Hematopoietic multipotent progenitor cell treated with erythropoietin and hydrocortisone succinate and interleukin-3 and kit ligand, for 8 days (in vitro differentiated cells): ENCODE results near the gene EPHB4.
"Not testable (repeated sequence)": the region's sequence is repeated elsewhere in the genome, so short reads cannot be mapped to it uniquely, and the experiment has no call there.

ENCODE experiments used
- DNase-seq: peaks from one replicate; pipeline ENCODE4 v3.0.0-alpha.2; 2015

The EPHB4 gene

GRCh38 chr7:100827330-100828226 is at the start of gene EPHB4:
Gene EPHB4, minus strand, starts transcription at chr7:100827523. Its CDS starts 493 bp downstream, at chr7:100827030.
- peak; percentile 90 for DNase-seq

- DNase-seq, result peak; percentile 46
Observed at GRCh38 chr7:100875356-100875751, 48.0 kb upstream of the EPHB4 start.

GRCh38 chr7:100874577-100875355 is 47.4 kb upstream of the EPHB4 start, which contains the start of gene SRRT:
Gene SRRT, plus strand, starts transcription at chr7:100875103. Its CDS starts 488 bp downstream, at chr7:100875591.
- DNase-seq, result peak; percentile 99

GRCh38 chr7:100874300-100874576 is 46.9 kb upstream of the EPHB4 start:
- no peak for DNase-seq

DNA sequence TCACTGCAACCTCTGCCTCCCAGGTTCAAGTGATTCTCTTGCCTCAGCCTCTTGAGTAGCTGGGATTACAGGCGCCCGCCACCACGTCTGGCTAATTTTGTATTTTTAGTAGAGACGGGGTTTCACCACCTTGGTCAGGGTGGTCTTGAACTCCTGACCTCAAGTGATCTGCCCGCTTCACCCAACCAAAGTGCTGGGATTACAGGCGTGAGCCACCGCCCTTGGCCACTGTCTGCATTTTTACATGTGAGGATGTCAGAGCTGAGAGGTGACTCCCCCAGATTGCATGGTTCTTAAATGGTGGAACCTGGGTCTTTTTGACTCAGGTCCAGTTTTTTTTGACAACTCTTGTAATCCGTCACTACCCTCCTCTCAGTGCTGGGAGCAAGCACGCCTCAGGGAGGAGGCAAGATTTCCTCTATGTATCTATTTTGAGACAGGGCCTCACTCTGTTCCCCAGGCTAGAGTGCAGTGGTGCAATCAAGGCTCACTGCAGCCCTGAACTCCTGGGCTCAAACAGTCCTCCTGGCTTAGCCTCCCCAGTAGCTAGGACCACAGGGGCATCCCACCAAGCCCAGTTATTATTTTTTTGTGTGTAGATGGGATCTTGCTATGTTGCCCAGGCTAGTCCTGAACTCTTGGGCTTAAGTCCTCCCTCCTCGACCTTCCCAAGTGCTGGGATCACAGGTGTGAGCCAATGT is 46.4 kb upstream of the EPHB4 start:
- DNase-seq, result no peak

DNA sequence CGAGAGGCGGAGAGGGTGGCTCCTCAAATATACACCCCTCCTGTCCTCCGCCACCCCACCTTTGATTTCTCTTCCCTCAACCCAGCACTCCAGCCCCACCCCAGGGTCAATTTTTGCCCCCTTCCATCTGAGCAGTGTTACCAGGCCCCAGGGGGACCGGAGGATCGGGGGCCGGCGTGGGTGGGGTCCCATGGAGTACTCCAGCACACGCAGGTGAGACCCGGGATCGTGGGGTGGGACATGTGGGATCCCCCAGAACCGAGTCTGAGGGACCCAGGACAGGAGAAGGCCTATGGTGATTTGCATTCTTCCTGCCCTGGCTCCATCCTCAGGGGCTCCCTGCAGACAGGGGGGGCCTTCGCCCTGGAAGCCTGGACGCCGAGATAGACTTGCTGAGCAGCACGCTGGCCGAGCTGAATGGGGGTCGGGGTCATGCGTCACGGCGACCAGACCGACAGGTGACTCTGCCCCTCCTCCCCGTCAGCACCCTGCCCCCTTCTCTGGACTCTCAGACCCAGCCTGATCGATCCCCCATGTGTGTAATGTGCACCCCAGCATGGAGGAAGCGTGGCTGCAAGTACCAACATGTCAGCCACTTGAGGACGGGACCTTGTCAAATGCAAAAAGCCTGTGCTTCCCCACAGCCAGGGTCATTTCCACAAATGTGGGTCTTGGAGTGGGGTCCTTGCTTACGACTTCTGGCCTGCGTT is 40.6 kb upstream of the EPHB4 start:
- DNase-seq, result no peak

DNA sequence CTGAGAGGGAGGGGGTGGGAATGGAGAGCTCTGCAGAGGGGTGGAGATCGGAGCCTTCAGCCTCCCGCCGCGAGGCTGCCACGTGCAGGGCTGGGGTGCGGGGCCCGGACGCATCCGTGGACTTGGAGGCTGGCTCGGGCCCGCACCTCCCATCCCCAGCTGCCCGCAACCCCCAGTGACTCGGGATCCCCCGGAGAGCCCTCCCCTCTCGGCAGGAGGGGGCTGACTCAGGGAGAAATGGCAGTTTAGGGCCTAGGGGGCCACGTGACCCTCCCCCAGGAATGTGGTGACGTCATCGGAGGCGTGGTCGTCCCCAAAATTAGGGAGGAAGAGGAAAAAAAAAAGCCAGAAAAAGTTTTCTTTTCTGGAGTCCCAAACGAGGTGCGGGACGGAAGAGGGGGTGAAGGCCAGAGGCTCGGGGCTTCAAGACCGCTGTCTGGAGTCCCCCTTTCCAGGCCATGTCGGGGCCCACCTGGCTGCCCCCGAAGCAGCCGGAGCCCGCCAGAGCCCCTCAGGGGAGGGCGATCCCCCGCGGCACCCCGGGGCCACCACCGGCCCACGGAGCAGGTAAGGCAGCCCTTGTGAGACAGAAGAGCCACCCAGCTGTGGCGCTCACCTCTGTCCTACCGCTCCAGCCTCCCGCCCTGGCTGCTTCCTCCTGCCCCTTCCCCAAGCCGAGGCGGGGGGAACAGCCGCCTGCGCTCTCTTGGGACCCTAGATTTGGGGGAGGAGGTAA is 39.9 kb upstream of the EPHB4 start, which contains the start of gene TRIP6:
TRIP6 (plus strand) TSS at position 348 of the 736 bp plus-strand sequence; CDS start at position 459, 111 bp downstream.
- peak; percentile 93 for DNase-seq

GRCh38 chr7:100866729-100867039 is 39.4 kb upstream of the EPHB4 start:
- no peak for DNase-seq

- DNase-seq, result peak; percentile 86
Observed at GRCh38 chr7:100865938-100866728, 38.8 kb upstream of the EPHB4 start.

DNA sequence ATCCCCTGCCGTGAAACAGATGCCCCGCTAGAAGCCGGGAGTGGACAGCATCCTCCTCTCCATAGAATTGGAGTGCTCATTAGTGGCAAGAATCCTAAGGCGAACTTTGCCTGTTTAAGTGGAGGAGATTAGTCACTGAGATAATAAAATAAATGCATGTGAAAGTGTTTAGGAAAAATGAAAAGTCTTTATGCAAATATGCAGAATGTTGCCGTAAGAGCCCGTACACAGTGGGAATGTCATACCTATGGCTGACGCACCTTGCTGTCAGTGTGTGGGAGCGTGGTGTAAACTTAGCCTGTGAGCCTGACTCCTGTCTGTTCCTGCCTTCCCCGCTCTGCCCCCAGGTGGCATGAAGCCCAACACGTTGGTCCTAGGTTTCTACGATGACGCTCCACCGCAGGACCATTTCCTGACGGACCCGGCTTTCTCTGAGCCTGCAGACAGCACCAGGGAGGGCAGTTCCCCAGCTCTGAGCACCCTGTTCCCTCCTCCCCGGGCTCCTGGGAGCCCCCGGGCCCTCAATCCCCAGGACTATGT is 38.1 kb upstream of the EPHB4 start:
- peak; percentile 60 for DNase-seq

DNA sequence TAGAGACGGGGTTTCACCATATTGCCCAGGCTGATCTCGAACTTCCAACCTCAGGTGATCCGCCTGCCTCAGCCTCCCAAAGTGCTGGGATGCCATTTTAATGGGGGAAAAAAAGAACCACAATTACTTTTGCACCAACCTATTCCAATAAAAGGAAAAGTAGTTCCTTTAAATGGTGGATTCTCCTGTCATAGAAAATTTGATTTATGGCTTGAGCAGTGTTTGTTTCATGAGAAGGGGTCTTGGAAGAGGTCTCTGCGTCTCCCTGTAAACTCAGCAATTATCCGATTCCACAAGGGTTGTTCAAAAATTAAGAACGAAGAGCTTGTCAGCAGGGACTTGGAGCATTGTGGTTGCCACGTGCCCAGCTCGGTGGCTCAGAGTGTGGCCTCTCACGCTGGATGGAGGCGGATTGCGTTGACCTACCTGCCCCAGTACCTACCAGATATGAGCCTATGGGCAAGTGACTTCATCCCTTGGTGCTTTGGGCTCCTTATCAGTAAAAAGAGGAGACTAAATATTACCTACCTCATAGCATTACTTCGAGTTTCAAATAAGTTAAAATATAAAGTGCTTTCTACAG is 37.0 kb upstream of the EPHB4 start:
- no peak for DNase-seq

DNA sequence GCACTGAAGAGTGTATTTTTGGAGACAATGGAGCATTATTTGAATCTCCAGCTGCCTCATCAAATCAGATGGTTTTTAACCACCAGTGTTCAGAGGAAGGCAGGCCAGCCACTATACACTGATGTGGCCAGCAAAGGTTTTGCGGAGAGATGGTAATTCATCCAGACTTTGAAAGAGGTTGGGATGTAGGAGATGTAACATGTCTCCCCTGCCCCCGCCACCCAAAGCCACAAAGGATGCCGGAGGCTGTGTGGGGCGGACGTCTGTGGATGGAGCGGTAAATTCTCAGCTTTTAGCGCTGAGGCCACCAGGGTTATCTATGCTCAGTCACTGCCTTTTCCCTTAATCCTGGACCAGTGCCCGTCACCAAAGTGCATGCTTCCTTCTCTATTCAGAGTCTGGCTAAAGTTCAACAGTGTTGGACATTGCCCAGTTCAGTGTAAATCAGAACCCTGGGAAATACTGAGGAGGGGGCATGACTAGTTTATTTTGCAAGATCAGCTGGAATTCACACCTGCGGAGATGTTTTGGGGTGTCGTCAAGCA is 36.2 kb upstream of the EPHB4 start:
- DNase-seq, result peak; percentile 66

DNA sequence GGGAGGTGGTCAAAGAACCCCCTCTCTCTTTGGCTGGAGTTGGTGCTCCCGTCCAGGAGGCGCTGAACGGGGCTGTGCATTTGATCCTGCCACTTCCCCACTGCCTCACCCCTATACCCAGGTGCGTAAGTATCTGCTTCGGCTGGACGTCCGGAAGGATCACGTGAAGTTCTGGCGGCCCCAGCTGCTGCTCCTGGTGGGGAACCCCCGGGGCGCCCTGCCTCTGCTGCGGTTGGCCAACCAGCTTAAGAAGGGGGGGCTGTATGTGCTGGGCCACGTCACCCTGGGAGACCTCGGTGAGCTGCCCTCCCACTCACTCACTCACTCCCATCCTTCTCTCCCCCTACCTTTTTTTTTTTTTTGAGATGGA is 34.3 kb upstream of the EPHB4 start:
- no peak for DNase-seq

DNA sequence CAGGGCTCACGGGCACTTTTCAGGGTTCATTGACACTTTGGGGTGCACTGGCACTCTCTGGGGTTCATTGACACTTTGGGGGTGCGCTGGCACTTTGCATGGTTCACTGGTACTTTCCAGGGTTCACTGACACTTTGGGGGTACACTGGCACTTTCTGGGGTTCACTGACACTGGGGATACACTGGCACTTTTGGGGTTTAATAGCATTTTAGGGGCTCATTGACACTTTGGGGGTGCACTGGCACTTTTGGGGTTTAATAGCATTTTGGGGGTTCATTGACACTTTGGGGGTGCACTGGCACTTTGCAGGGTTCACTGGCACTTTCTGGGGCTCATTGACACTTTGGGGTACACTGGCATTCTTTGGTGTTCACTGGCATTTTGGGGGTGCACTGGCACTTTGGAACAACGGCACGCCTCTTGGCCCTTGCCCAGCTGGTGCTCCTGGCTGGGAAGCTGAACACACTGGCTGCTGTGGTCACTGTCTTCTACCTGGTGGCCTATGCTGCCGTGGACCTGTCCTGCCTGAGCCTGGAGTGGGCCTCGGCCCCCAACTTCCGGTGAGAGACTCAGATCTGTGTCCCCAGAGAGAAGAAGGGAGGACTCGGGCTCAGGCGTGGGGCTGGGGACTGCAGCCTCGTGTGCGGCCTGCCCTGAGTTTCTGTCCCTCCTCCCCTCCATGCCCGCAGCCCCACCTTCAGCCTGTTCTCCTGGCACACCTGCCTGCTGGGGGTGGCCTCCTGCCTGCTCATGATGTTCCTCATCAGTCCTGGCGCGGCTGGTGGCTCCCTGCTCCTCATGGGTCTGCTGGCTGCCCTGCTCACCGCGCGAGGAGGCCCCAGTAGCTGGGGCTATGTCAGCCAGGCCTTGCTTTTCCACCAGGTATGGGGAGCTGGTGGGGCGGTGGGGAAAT is 33.6 kb upstream of the EPHB4 start:
- no peak for DNase-seq

- no peak for DNase-seq
Observed at GRCh38 chr7:100859856-100860255, 32.5 kb upstream of the EPHB4 start.

GRCh38 chr7:100856871-100857282 is 29.6 kb upstream of the EPHB4 start:
- no peak for DNase-seq

DNA sequence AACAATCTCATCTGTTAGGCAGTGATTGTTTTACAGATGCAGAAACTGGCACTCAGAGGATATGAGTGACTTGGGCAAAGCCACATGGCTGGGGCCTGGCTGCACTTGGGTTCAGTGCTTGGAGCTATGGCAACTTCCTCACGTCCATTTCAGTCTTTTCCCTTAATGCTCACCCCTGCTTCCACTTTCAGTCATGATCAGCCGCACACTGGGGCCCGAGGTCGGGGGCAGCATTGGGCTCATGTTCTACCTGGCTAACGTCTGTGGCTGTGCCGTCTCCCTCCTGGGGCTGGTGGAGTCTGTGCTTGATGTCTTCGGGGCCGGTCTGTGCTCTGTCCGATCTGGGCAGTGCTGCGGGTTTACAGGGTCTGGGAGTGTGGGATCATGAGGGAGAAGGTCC is 28.2 kb upstream of the EPHB4 start:
- no peak for DNase-seq

DNA sequence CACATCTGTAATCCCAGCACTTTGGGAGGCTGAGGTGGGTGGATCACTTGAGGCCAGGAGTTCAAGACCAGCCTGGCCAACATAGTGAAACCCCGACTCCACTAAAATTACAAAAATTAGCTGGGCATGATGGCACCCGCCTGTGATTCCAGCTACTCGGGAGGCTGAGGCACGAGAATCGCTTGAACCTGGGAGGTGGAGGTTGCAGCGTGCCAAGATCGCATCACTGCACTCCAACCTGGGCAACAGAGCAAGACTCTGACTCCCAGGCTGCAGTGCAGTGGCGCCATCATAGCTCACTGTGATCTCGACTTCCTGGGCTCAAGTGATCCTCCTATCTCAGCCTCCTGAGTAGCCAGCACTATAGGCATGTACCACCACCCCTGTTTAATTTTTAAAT is 27.6 kb upstream of the EPHB4 start:
- DNase-seq, result not testable (repeated sequence)
